Measurements from ENCODE around the gene NKTR. TPM values are rescaled to one million over a fixed set of nuclear protein-coding genes. Genes with fewer than 3 reads are reported as not detected.

The NKTR gene
- total RNA-seq, 8 experiments from 2014 or later: 44.4 to 140 (median 76.5) TPM

GRCh38 chr3:42639192-42639591 lies 38.7 kb downstream of the NKTR start:
- WGBS, 10 experiments: 67 to 100% (median 91%) methylated on average over 2 to 5 of the region's 6 CpGs; no CpG with 5 or more reads in 2 of the 10 experiments
- in situ Hi-C loops (cut with MboI; ENCODE audit: low pct_unique_long_range_greater_than_20kb in 2 of 9, low sequenced_read_pairs in 9 of 9, unreplicated experiment in 9 of 9): no loop called here

GRCh38 chr3:42640129-42640528 lies 39.6 kb downstream of the NKTR start:
- ATAC-seq (replicated peaks in 6 of 8): no peak
- Histone ChIP-seq H3K27ac (no peak overlapping the region), H3K4me3 (no peak overlapping the region), H3K4me1 (replicated peaks in 1 of 2) (no peaks in the 10 kb centered on the region)
- in situ Hi-C loops (cut with MboI; ENCODE audit: low pct_unique_long_range_greater_than_20kb in 2 of 9, low sequenced_read_pairs in 9 of 9, unreplicated experiment in 9 of 9): no loop called here

More at GRCh38 chr3:42639192-42639591, 38.7 kb downstream of the NKTR start:
- Histone ChIP-seq H3K4me3 (no peak overlapping the region), H3K4me1 (replicated peaks in 1 of 2) (no peaks in the 10 kb centered on the region), H3K27ac (no peak overlapping the region)
- ATAC-seq (replicated peaks in 6 of 8): no peak

- Histone ChIP-seq H3K4me3 (no peak overlapping the region), H3K27ac (no peak overlapping the region), H3K4me1 (replicated peaks in 1 of 2) (no peaks in the 10 kb centered on the region)
- in situ Hi-C loops (cut with MboI; ENCODE audit: low pct_unique_long_range_greater_than_20kb in 2 of 9, low sequenced_read_pairs in 9 of 9, unreplicated experiment in 9 of 9): no loop called here
- ATAC-seq (replicated peaks in 6 of 8): no peak
- WGBS, 10 experiments: 90 to 100% (median 100%) methylated on average over 1 to 6 of the region's 6 CpGs; no CpG with 5 or more reads in 1 of the 10 experiments
These were observed 40.4 kb downstream of the NKTR start for GRCh38 chr3:42640771-42641370.

- Histone ChIP-seq H3K4me1 (replicated peaks in 1 of 2) (peaks cover 3 to 11% of the 10 kb centered on the region in 2 donors), H3K4me3 (no peak overlapping the region), H3K27ac (no peak overlapping the region)
- in situ Hi-C loops (cut with MboI; ENCODE audit: low pct_unique_long_range_greater_than_20kb in 2 of 9, low sequenced_read_pairs in 9 of 9, unreplicated experiment in 9 of 9): no loop called here
- ATAC-seq (replicated peaks in 6 of 8): no peak
- WGBS, 10 experiments: 67 to 100% (median 93%) methylated on average over 1 to 5 of the region's 5 CpGs; no CpG with 5 or more reads in 1 of the 10 experiments
These were observed 47.5 kb downstream of the NKTR start for GRCh38 chr3:42647821-42648459.

GRCh38 chr3:42649006-42649405 lies 48.5 kb downstream of the NKTR start:
- 69 to 100% (median 92%) methylated on average over 2 of the region's 2 CpGs; no CpG with 5 or more reads in 3 of the 10 experiments for WGBS, 10 experiments
- ATAC-seq (replicated peaks in 6 of 8): no peak
- Histone ChIP-seq H3K27ac (no peak overlapping the region), H3K4me3 (no peak overlapping the region), H3K4me1 (replicated peaks in 1 of 2) (peaks cover 10 to 18% of the 10 kb centered on the region in 2 donors)
- in situ Hi-C loops (cut with MboI; ENCODE audit: low pct_unique_long_range_greater_than_20kb in 2 of 9, low sequenced_read_pairs in 9 of 9, unreplicated experiment in 9 of 9): no loop called here

- no peak overlapping the region for H3K4me3 ChIP-seq
- WGBS, 10 experiments: 90 to 100% (median 100%) methylated on average over 1 to 3 of the region's 4 CpGs; no CpG with 5 or more reads in 4 of the 10 experiments
- no peak for ATAC-seq (replicated peaks in 6 of 8)
- H3K4me1 ChIP-seq (replicated peaks in 1 of 2): peaks cover 10 to 18% of the 10 kb centered on the region in 2 donors
- in situ Hi-C loops (cut with MboI; ENCODE audit: low pct_unique_long_range_greater_than_20kb in 2 of 9, low sequenced_read_pairs in 9 of 9, unreplicated experiment in 9 of 9): loop anchor here in 1 of 9 experiments (10.0 kb wide), 1 partner anchor 95 kb away; no protein-coding TSS in a partner anchor
- no peak overlapping the region for H3K27ac ChIP-seq
These were observed 49.3 kb downstream of the NKTR start for GRCh38 chr3:42649783-42650182.

- H3K4me3 ChIP-seq: no peak overlapping the region
- in situ Hi-C loops (cut with MboI; ENCODE audit: low pct_unique_long_range_greater_than_20kb in 2 of 9, low sequenced_read_pairs in 9 of 9, unreplicated experiment in 9 of 9): loop anchor here in 1 of 9 experiments (10.0 kb wide), 1 partner anchor 93 kb away; no protein-coding TSS in a partner anchor
- 0 to 100% (median 8%) methylated on average over 1 to 4 of the region's 9 CpGs; no CpG with 5 or more reads in 3 of the 10 experiments for WGBS, 10 experiments
- peak in 2 of 8 experiments; percentile 3 to 6 for ATAC-seq (replicated peaks in 6 of 8)
- no peak overlapping the region for H3K27ac ChIP-seq
- peaks cover 18% of the 10 kb centered on the region in 2 donors for H3K4me1 ChIP-seq (replicated peaks in 1 of 2)
These were observed 51.0 kb downstream of the NKTR start for GRCh38 chr3:42651248-42652091.

- WGBS, 10 experiments: no CpG with 5 or more reads among the region's 1 CpG
- Histone ChIP-seq H3K4me1 (replicated peaks in 1 of 2) (peaks cover 18% of the 10 kb centered on the region in 2 donors), H3K4me3 (no peak overlapping the region)
These were observed 51.7 kb downstream of the NKTR start for GRCh38 chr3:42652251-42652610.

GRCh38 chr3:42652611-42653302 lies 52.3 kb downstream of the NKTR start:
- peak in 4 of 8 experiments; percentile 6 to 32 (median 14) for ATAC-seq (replicated peaks in 6 of 8)
- 0 to 80% (median 49%) methylated on average over 1 to 3 of the region's 7 CpGs; no CpG with 5 or more reads in 6 of the 10 experiments for WGBS, 10 experiments
- Histone ChIP-seq H3K27ac (peak overlapping the region in 1 of 2 donors; percentile 17), H3K4me1 (replicated peaks in 1 of 2) (peaks cover 18% of the 10 kb centered on the region in 2 donors), H3K4me3 (peak overlapping the region in 2 of 5 donors; percentile 55 to 90)
- in situ Hi-C loops (cut with MboI; ENCODE audit: low pct_unique_long_range_greater_than_20kb in 2 of 9, low sequenced_read_pairs in 9 of 9, unreplicated experiment in 9 of 9): loop anchor here in 1 of 9 experiments (10.0 kb wide), 1 partner anchor 92 kb away; no protein-coding TSS in a partner anchor

More at GRCh38 chr3:42652251-42652610, 51.7 kb downstream of the NKTR start:
- peak in 1 of 8 experiments; percentile 0 for ATAC-seq (replicated peaks in 6 of 8)
- H3K27ac ChIP-seq: no peak overlapping the region
- in situ Hi-C loops (cut with MboI; ENCODE audit: low pct_unique_long_range_greater_than_20kb in 2 of 9, low sequenced_read_pairs in 9 of 9, unreplicated experiment in 9 of 9): loop anchor here in 1 of 9 experiments (10.0 kb wide), 1 partner anchor 93 kb away; no protein-coding TSS in a partner anchor

GRCh38 chr3:42653303-42653559 lies 52.7 kb downstream of the NKTR start:
- H3K4me3 ChIP-seq: peak overlapping the region; percentile 47 to 90 (median 65)
- no peak overlapping the region for H3K27ac ChIP-seq
- H3K4me1 ChIP-seq (replicated peaks in 1 of 2): peaks cover 18% of the 10 kb centered on the region in 2 donors
- ATAC-seq (replicated peaks in 6 of 8): no peak
- WGBS, 10 experiments: 0 to 100% (median 78%) methylated on average over 1 to 3 of the region's 3 CpGs; no CpG with 5 or more reads in 7 of the 10 experiments
- in situ Hi-C loops (cut with MboI; ENCODE audit: low pct_unique_long_range_greater_than_20kb in 2 of 9, low sequenced_read_pairs in 9 of 9, unreplicated experiment in 9 of 9): loop anchor here in 1 of 9 experiments (10.0 kb wide), 1 partner anchor 92 kb away; no protein-coding TSS in a partner anchor

- Histone ChIP-seq H3K27ac (peak within 1 kb of the TSS; percentile 13 to 31), H3K4me1 (replicated peaks in 1 of 2) (peaks cover 18% of the 10 kb centered on the region in 2 donors), H3K4me3 (peak within 1 kb of the TSS; percentile 47 to 90 (median 65))
- in situ Hi-C loops (cut with MboI; ENCODE audit: low pct_unique_long_range_greater_than_20kb in 2 of 9, low sequenced_read_pairs in 9 of 9, unreplicated experiment in 9 of 9): loop anchor here in 1 of 9 experiments (10.0 kb wide), 1 partner anchor 91 kb away; no protein-coding TSS in a partner anchor
- no CpG with 5 or more reads among the region's 31 CpGs for whole genome bisulfite sequencing, 10 experiments
- ATAC-seq (replicated peaks in 6 of 8): peak in 7 of 8 experiments; percentile 1 to 48 (median 11)
These were observed 53.3 kb downstream of the NKTR start, which contains the start of gene ZBTB47 for GRCh38 chr3:42653560-42654330. Gene ZBTB47 (plus strand): TSS chr3:42653697. CDS start chr3:42658356, 4,659 bp downstream.

All from motor neuron (in vitro differentiated cells).